GM23338 (cell line): ENCODE results near the gene CD226. TPM values are rescaled to one million over a fixed set of nuclear protein-coding genes. Genes with fewer than 3 reads are reported as not detected.

ENCODE experiments used
- ATAC-seq: fragments of 200-7000 bp; cut with Tn5 transposase; 3 replicates; pipeline ENCODE4 v1.9.1; 2020
- DNase-seq: peaks from one replicate; pipeline ENCODE4 v3.0.0-alpha.2; 2015; ENCODE audit warnings: low spot score
- H2AFZ ChIP-seq: fragments of 200-600 bp; sonication (generic); 2 replicates; pipeline ENCODE4 v1.8.0; 2016; ENCODE audit warnings: antibody characterized with exemption, mild to moderate bottlenecking, moderate library complexity
- H3F3A ChIP-seq: fragments of 200-600 bp; sonication (generic); replicated peaks from 2 replicates; pipeline ENCODE4 v1.8.0; 2017; ENCODE audit warnings: antibody characterized with exemption, mixed run types, low read depth
- H3K27ac ChIP-seq: fragments of 200-600 bp; sonication (generic); 2 replicates; pipeline ENCODE4 v1.6.1; 2016; ENCODE audit warnings: low read depth
- H3K27me3 ChIP-seq: fragments of 200-600 bp; sonication (generic); 2 replicates; pipeline ENCODE4 v1.8.0; 2016; ENCODE audit warnings: mild to moderate bottlenecking, mixed run types, moderate library complexity; ENCODE audit not compliant: insufficient read depth
- H3K36me3 ChIP-seq: fragments of 200-600 bp; sonication (generic); 2 replicates; pipeline ENCODE4 v1.8.0; 2016; ENCODE audit warnings: mild to moderate bottlenecking; ENCODE audit not compliant: insufficient read depth
- H3K4me1 ChIP-seq: fragments of 200-600 bp; sonication (generic); 2 replicates; pipeline ENCODE4 v1.8.0; 2016; ENCODE audit warnings: mild to moderate bottlenecking, moderate library complexity; ENCODE audit not compliant: insufficient read depth
- H3K4me2 ChIP-seq: fragments of 200-600 bp; sonication (generic); 2 replicates; pipeline ENCODE4 v1.7.1; 2017; ENCODE audit warnings: mixed run types
- H3K4me3 ChIP-seq: fragments of 200-600 bp; sonication (generic); 2 replicates; pipeline ENCODE4 v1.6.1; 2016; ENCODE audit warnings: mixed run types
- H3K79me2 ChIP-seq: fragments of 200-600 bp; sonication (generic); replicated peaks from 2 replicates; pipeline ENCODE4 v1.8.0; 2017; ENCODE audit warnings: mild to moderate bottlenecking; ENCODE audit not compliant: insufficient read depth
- H3K9me2 ChIP-seq: fragments of 200-600 bp; sonication (generic); 2 replicates; pipeline ENCODE4 v1.8.0; 2017; ENCODE audit not compliant: insufficient read depth
- H4K20me1 ChIP-seq: fragments of 200-600 bp; sonication (generic); replicated peaks from 2 replicates; pipeline ENCODE4 v1.8.0; 2017; ENCODE audit warnings: mild to moderate bottlenecking; ENCODE audit not compliant: insufficient read depth
- H3K27ac Mint-ChIP-seq: 2 replicates; pipeline ENCODE4 v1.8.0; 2020; ENCODE audit warnings: inconsistent platforms, mild to moderate bottlenecking, moderate library complexity, mixed read lengths
- H3K27me3 Mint-ChIP-seq: 3 replicates; pipeline ENCODE4 v1.8.0; 2022; ENCODE audit warnings: low read depth, mild to moderate bottlenecking, moderate library complexity, mixed read lengths, inconsistent platforms; ENCODE audit not compliant: insufficient read depth, poor library complexity
- H3K36me3 Mint-ChIP-seq: 3 replicates; pipeline ENCODE4 v1.8.0; 2021; ENCODE audit warnings: low read depth, mild to moderate bottlenecking, inconsistent platforms, moderate library complexity, mixed read lengths
- H3K4me1 Mint-ChIP-seq: 3 replicates; pipeline ENCODE4 v1.8.0; 2020; ENCODE audit warnings: mild to moderate bottlenecking, inconsistent platforms, mixed read lengths
- H3K4me3 Mint-ChIP-seq: 3 replicates; pipeline ENCODE4 v1.8.0; 2021; ENCODE audit warnings: moderate library complexity, mild to moderate bottlenecking, inconsistent platforms, mixed read lengths
- H3K9me3 Mint-ChIP-seq: 3 replicates; pipeline ENCODE4 v1.8.0; 2020; ENCODE audit warnings: moderate library complexity, mild to moderate bottlenecking, inconsistent platforms, mixed read lengths
- CTCF ChIP-seq, 2 experiments: fragments of 200-600 bp in 1 of 2; sonication (generic) in 1 of 2; conservative IDR thresholded peaks; 2 replicates each; pipeline versions ENCODE4 v1.5.1 to v1.6.1; 2016 to 2017; ENCODE audit warnings: antibody characterized with exemption in 2 of 2, low read depth in 2 of 2, mild to moderate bottlenecking in 2 of 2, moderate library complexity in 1 of 2
- JUNB ChIP-seq: IDR thresholded peaks from one replicate; pipeline ENCODE4 v1.6.1; 2016; ENCODE audit warnings: antibody characterized with exemption; ENCODE audit not compliant: unreplicated experiment
- REST ChIP-seq: IDR thresholded peaks from one replicate; pipeline ENCODE4 v1.6.1; 2018; ENCODE audit warnings: antibody characterized with exemption; ENCODE audit not compliant: unreplicated experiment
- STAT1 ChIP-seq: IDR thresholded peaks from one replicate; pipeline ENCODE4 v1.6.1; 2016; ENCODE audit warnings: antibody characterized with exemption; ENCODE audit not compliant: unreplicated experiment
- ZNF114 ChIP-seq: fragments of 250-450 bp; sonication (Bioruptor Pico); IDR thresholded peaks from 2 replicates; pipeline ENCODE4 v1.5.0; 2020; ENCODE audit warnings: mild to moderate bottlenecking, moderate library complexity
- ZNF462 ChIP-seq: fragments of 250-450 bp; sonication (Bioruptor Pico); IDR thresholded peaks from 2 replicates; pipeline ENCODE4 v1.5.0; 2020; ENCODE audit warnings: mild to moderate bottlenecking, moderate library complexity
- polyA plus RNA-seq: library from polyadenylated mRNA; unstranded; fragments of >200 nt; fragmentation: Nextera tagmentation; extraction: Ambion mirVana; gene quantifications from 2 replicates; pipeline ENCODE4 v1.2.1, GENCODE V29; 2016
- total RNA-seq: library from RNA; depleted of rRNA; stranded (reverse); fragments of >200 nt; shearing (Covaris generic); gene quantifications from 2 replicates; pipeline ENCODE4 v1.2.3, GENCODE V29; 2014

Gene CD226
- total and polyA plus RNA-seq, 2 experiments from 2014 or later: not detected

- H3K36me3 Mint-ChIP-seq: peaks cover 3% of the 10 kb centered on the region; the same call in 1 of the 3 replicates
- no peaks in the 10 kb centered on the region for H4K20me1 ChIP-seq
- no peak overlapping the region for H3K4me2 ChIP-seq
- no peaks in the 10 kb centered on the region for H3K27me3 ChIP-seq
- peaks cover 11% of the 10 kb centered on the region for H3K4me1 Mint-ChIP-seq
- H3K4me3 ChIP-seq: no peak overlapping the region
- H3F3A ChIP-seq: no peaks in the 10 kb centered on the region
- H3K36me3 ChIP-seq: no peaks in the 10 kb centered on the region
- no peak for TF ChIP-seq CTCF (conservative IDR thresholded peaks at IDR 0.05; ENCODE audit: low read depth in 2 of 2)
- no peak for TF ChIP-seq JUNB
- TF ChIP-seq REST: no peak
- no peak for TF ChIP-seq ZNF114 (CRISPR knock-in tag)
- TF ChIP-seq ZNF462 (CRISPR knock-in tag): no peak
- no peak for TF ChIP-seq STAT1
- peak overlapping the region; percentile 38; the same call in 1 of the 2 replicates for H2AFZ ChIP-seq
- DNase-seq: no peak
- H3K27ac ChIP-seq: no peak overlapping the region
- H3K79me2 ChIP-seq: no peaks in the 10 kb centered on the region
- ATAC-seq: no peak
- H3K9me2 ChIP-seq: 0 out of 2 replicates have a peak, but pooled peaks cover 4% of the 10 kb centered on the region
- peaks cover 4% of the 10 kb centered on the region for H3K27me3 Mint-ChIP-seq
- H3K9me3 Mint-ChIP-seq: no peaks in the 10 kb centered on the region; the same call in 2 of the 3 replicates
- no peak overlapping the region for H3K27ac Mint-ChIP-seq
- H3K4me3 Mint-ChIP-seq: no peak overlapping the region
- no peaks in the 10 kb centered on the region for H3K4me1 ChIP-seq
These were observed 106.6 kb downstream of the CD226 start for GRCh38 chr18:69841117-69841516.
